HT-29 (cell line): ENCODE data around the gene RTN4IP1. TPM values are rescaled to one million over a fixed set of nuclear protein-coding genes. Genes with fewer than 3 reads are reported as not detected.
"Not testable (repeated sequence)": the region's sequence is repeated elsewhere in the genome, so short reads cannot be mapped to it uniquely, and the experiment has no call there.

Experiments
- DNase-seq: peaks from one replicate; pipeline ENCODE4 v3.0.0-alpha.2; 2015; ENCODE audit warnings: low spot score
- total RNA-seq: library from RNA; depleted of rRNA; stranded (reverse); fragments of >200 nt; shearing (Covaris generic); gene quantifications from 2 replicates; pipeline ENCODE4 v1.2.3, GENCODE V29; 2014

Gene RTN4IP1
- total RNA-seq, 1 experiment from 2014 or later: 4.4 TPM

GRCh38 chr6:106627760-106628159 is 1.5 kb downstream of the RTN4IP1 start:
- not testable (repeated sequence) for DNase-seq

- DNase-seq: no peak
Measured at GRCh38 chr6:106626485-106626884, 2.8 kb downstream of the RTN4IP1 start.

- no peak for DNase-seq
Measured at GRCh38 chr6:106623039-106623438, 6.3 kb downstream of the RTN4IP1 start.

GRCh38 chr6:106622412-106622811 is 6.9 kb downstream of the RTN4IP1 start:
- no peak for DNase-seq

- no peak for DNase-seq
Measured at GRCh38 chr6:106620931-106621672, 8.2 kb downstream of the RTN4IP1 start.

GRCh38 chr6:106619223-106619622 is 10.1 kb downstream of the RTN4IP1 start:
- DNase-seq: no peak

GRCh38 chr6:106618324-106618723 is 11.0 kb downstream of the RTN4IP1 start:
- DNase-seq: no peak

- no peak for DNase-seq
Measured at GRCh38 chr6:106617857-106618256, 11.4 kb downstream of the RTN4IP1 start.

GRCh38 chr6:106617302-106617701 is 12.0 kb downstream of the RTN4IP1 start:
- DNase-seq: no peak

GRCh38 chr6:106614592-106615257 is 14.6 kb downstream of the RTN4IP1 start:
- DNase-seq: no peak

- no peak for DNase-seq
Measured at GRCh38 chr6:106614166-106614565, 15.1 kb downstream of the RTN4IP1 start.

GRCh38 chr6:106613590-106613989 is 15.7 kb downstream of the RTN4IP1 start:
- DNase-seq: no peak

GRCh38 chr6:106612671-106613416 is 16.5 kb downstream of the RTN4IP1 start:
- DNase-seq: no peak

- no peak for DNase-seq
Measured at GRCh38 chr6:106611030-106611429, 18.3 kb downstream of the RTN4IP1 start.

GRCh38 chr6:106609699-106610098 is 19.6 kb downstream of the RTN4IP1 start:
- DNase-seq: peak; percentile 51

GRCh38 chr6:106608080-106608668 is 21.1 kb downstream of the RTN4IP1 start:
- DNase-seq: peak; percentile 84

GRCh38 chr6:106600329-106600728 is 29.0 kb downstream of the RTN4IP1 start:
- no peak for DNase-seq

GRCh38 chr6:106599440-106599839 is 29.9 kb downstream of the RTN4IP1 start:
- DNase-seq: no peak

GRCh38 chr6:106591111-106591825 is 38.0 kb downstream of the RTN4IP1 start:
- DNase-seq: peak; percentile 18

GRCh38 chr6:106588937-106589336 is 40.4 kb downstream of the RTN4IP1 start:
- DNase-seq: not testable (repeated sequence)

GRCh38 chr6:106586815-106587415 is 42.4 kb downstream of the RTN4IP1 start:
- no peak for DNase-seq
